GM21737 (cell line): ENCODE measurements around the gene PRSS22.

Experiments
- ATAC-seq: cut with Tn5 transposase; IDR thresholded peaks from one replicate; pipeline ENCODE4 v1.9.1; 2021; ENCODE audit warnings: mild to moderate bottlenecking, moderate library complexity; ENCODE audit not compliant: unreplicated experiment

Gene PRSS22

GRCh38 chr16:2817340-2818271 lies 40.4 kb downstream of the PRSS22 start:
- ATAC-seq: no peak

GRCh38 chr16:2816751-2817339 lies 41.1 kb downstream of the PRSS22 start, which contains the start of gene PRSS21:
TSS of gene PRSS21 (plus strand) at chr16:2817237. CDS start at chr16:2817269, 32 bp downstream.
- ATAC-seq: no peak

GRCh38 chr16:2815299-2815771 lies 42.6 kb downstream of the PRSS22 start:
- ATAC-seq: no peak

- no peak for ATAC-seq
Measured at GRCh38 chr16:2814551-2815298, 43.2 kb downstream of the PRSS22 start.

GRCh38 chr16:2813771-2814221 lies 44.2 kb downstream of the PRSS22 start:
- no peak for ATAC-seq

GRCh38 chr16:2811703-2812471 lies 46.1 kb downstream of the PRSS22 start:
- ATAC-seq: no peak

- no peak for ATAC-seq
Measured at GRCh38 chr16:2810651-2811050, 47.3 kb downstream of the PRSS22 start.

GRCh38 chr16:2809149-2809760 lies 48.7 kb downstream of the PRSS22 start:
- ATAC-seq: no peak

GRCh38 chr16:2808181-2808580 lies 49.8 kb downstream of the PRSS22 start:
- no peak for ATAC-seq

GRCh38 chr16:2806286-2806685 lies 51.7 kb downstream of the PRSS22 start:
- ATAC-seq: no peak

GRCh38 chr16:2804728-2805127 lies 53.2 kb downstream of the PRSS22 start:
- no peak for ATAC-seq

- ATAC-seq: no peak
Measured at GRCh38 chr16:2803545-2804195, 54.3 kb downstream of the PRSS22 start.
